HAP-1 (cell line): ENCODE data around the gene SPATA24.
"Not testable (repeated sequence)": the region's sequence is repeated elsewhere in the genome, so short reads cannot be mapped to it uniquely, and the experiment has no call there.

Experiments used
- DNase-seq, 2 experiments: peaks; one replicate each; pipeline ENCODE4 v3.0.0-alpha.2; 2016 to 2020; ENCODE audit warnings: low spot score in 2 of 2
- H3K27me3 ChIP-seq: fragments of 250-450 bp; sonication (Bioruptor Pico); 2 replicates; pipeline ENCODE4 v1.5.1; 2020; ENCODE audit warnings: low read depth, mild to moderate bottlenecking, moderate library complexity
- H3K36me3 ChIP-seq: fragments of 250-450 bp; sonication (Bioruptor Pico); replicated peaks from 2 replicates; pipeline ENCODE4 v1.5.1; 2020; ENCODE audit warnings: mild to moderate bottlenecking
- H3K4me1 ChIP-seq: fragments of 250-450 bp; sonication (Bioruptor Pico); 2 replicates; pipeline ENCODE4 v1.5.1; 2020; ENCODE audit warnings: mild to moderate bottlenecking
- H3K4me3 ChIP-seq: fragments of 250-450 bp; sonication (Bioruptor Pico); 2 replicates; pipeline ENCODE4 v1.5.1; 2020; ENCODE audit warnings: mild to moderate bottlenecking, moderate library complexity
- H3K9me3 ChIP-seq: fragments of 250-450 bp; sonication (Bioruptor Pico); 2 replicates; pipeline ENCODE4 v1.5.1; 2020; ENCODE audit warnings: mild to moderate bottlenecking, moderate library complexity
- in situ Hi-C: fragments of 300-500 bp; cut with MboI; formaldehyde crosslinking; loops from 3 replicates; pipeline ENCODE4 v1.14.3; 2020; ENCODE audit warnings: low sequenced_read_pairs, inconsistent platforms, mixed read lengths

SPATA24 gene

GRCh38 chr5:139387611-139388197, 16.2 kb downstream of the SPATA24 start:
- Histone ChIP-seq H3K4me1 (peaks cover under 1% of the 10 kb centered on the region; the same call in 1 of the 2 replicates), H3K4me3 (no peak overlapping the region), H3K27me3 (no peaks in the 10 kb centered on the region), H3K9me3 (no peaks in the 10 kb centered on the region), H3K36me3 (no peaks in the 10 kb centered on the region)
- DNase-seq, result no peak
- in situ Hi-C loops, result no loop called here

- H3K4me3 ChIP-seq, in situ Hi-C loops, H3K27me3 ChIP-seq, H3K36me3 ChIP-seq, H3K4me1 ChIP-seq, DNase-seq, H3K9me3 ChIP-seq: not testable (repeated sequence)
Measured at GRCh38 chr5:139386956-139387355, 16.9 kb downstream of the SPATA24 start.

- no peak for DNase-seq
Measured at GRCh38 chr5:139386050-139386438, 17.8 kb downstream of the SPATA24 start.

DNA sequence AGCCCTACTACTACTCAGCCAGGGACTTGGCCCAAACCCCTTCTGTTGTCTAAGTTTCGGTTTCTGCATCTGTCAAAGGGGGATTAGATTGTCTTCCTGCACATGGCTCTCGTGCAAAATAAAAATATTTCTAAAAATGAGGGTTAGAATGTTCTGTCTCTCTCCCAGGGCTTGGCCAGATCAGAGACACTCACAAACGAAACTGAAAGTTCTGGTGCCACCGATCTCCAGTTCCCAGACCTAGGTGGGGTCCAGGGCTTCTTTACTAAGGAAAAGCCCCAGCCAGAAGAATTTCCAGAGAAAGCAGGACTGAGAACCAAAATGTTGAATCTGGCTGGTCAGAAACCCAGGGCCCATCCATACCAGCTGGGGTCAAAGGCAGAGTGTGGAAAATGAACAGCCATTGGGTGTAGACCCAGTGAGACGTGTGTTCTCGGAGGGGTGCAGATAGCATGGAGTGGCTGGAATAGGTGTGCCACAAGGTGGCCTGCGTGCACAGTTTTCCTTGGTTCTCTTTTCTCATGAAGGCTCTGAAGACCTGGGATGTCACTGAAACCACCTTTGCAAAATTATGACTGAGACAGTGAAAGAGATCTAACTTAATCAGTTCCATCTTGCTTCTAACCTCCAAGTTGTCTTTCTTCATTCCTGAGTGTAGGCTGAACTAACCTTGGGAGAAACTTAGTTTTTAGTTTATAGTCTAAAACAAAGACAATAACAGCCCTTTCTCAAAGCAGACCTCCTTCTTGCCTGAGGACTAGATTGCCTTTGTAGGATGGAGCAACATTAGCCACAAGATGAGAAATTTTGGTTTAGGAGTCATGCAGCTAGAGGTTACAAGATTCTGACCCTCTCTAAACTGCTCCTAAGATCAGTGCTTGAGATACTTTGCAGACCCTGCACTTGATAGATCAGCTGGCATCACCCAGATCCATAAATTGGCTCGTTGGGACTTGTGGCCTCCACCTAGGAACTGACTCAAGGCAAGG, 18.5 kb downstream of the SPATA24 start:
- in situ Hi-C loops, result no loop called here
- no peak for DNase-seq
- Histone ChIP-seq H3K9me3 (no peaks in the 10 kb centered on the region), H3K4me3 (no peak overlapping the region), H3K27me3 (no peaks in the 10 kb centered on the region), H3K4me1 (no peaks in the 10 kb centered on the region), H3K36me3 (no peaks in the 10 kb centered on the region)

More at GRCh38 chr5:139386050-139386438, 17.8 kb downstream of the SPATA24 start:
- Histone ChIP-seq H3K4me3 (no peak overlapping the region), H3K4me1 (no peaks in the 10 kb centered on the region), H3K36me3 (no peaks in the 10 kb centered on the region), H3K27me3 (no peaks in the 10 kb centered on the region), H3K9me3 (no peaks in the 10 kb centered on the region)
- in situ Hi-C loops, result no loop called here

DNA sequence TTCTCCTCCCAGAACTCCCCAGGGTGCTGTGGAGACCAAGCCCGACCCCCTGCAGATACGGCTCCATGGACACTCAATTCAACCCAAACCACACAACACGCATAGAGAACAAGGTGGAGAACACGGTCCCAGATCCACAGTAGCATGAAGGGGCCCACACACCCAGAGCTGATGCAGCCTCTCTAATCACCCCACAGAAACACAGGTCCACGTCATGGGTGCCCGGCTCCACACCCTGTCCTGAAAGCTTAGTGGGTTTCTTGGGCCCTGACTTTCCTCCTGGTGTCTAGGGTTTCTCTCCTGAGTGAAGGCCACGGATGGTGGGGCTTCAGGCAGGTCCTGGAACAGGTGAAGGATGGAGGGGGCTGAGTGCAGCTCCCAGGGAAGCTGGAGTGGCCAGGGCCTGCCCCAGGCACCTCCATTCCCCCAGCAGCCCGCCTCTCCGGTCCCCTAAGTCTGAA, 19.3 kb downstream of the SPATA24 start:
- no peaks in the 10 kb centered on the region for H3K4me1 ChIP-seq
- H3K27me3 ChIP-seq, result no peaks in the 10 kb centered on the region
- no peaks in the 10 kb centered on the region for H3K9me3 ChIP-seq
- no peak overlapping the region for H3K4me3 ChIP-seq
- in situ Hi-C loops, result no loop called here
- no peak for DNase-seq
- no peaks in the 10 kb centered on the region for H3K36me3 ChIP-seq

- no peak for DNase-seq
- in situ Hi-C loops, result no loop called here
- H3K4me1 ChIP-seq, result no peaks in the 10 kb centered on the region
- H3K9me3 ChIP-seq, result no peaks in the 10 kb centered on the region
- no peaks in the 10 kb centered on the region for H3K27me3 ChIP-seq
- H3K36me3 ChIP-seq, result no peaks in the 10 kb centered on the region
- H3K4me3 ChIP-seq, result no peak overlapping the region
Measured at GRCh38 chr5:139383993-139384590, 19.8 kb downstream of the SPATA24 start.

DNA sequence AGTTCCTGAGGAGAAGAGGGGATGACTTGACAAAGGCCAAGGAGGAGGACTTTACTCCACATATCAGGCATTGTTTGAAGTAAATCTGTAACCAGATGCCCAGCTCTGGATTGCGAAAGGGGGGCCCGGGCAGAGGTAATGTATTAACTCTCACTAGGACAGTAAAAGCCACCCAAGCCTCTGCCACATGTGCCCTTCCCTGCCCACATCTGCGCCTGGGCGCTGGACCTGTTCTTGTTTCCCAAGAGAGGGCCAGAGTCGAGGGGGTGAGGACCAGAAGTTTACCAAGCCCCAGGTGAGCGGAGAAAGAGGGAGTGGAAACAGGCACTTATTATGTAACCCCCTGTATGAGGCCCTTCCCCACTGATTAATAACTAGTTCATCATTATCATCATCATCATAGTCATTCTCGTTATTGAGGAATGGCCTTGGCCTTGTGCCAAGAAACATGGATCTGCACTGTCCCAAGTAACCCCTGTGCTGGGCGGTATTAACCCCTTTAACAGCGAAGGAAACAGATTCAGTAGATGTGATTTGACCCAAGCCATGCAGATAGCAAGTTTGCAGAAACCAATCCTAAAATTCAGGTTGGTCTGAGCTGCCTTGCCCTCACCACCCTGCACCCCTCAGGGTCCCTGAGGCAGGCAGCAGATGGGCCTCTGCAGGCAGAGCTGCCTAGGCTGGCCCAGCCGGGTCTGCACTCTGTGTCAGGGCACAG, 20.5 kb downstream of the SPATA24 start, which contains the start of gene SLC23A1:
Gene SLC23A1, minus strand, starts transcription at position 23 of the 718 bp plus-strand sequence. CDS start 44 bp downstream, outside the sequence.
- Histone ChIP-seq H3K9me3 (no peaks in the 10 kb centered on the region), H3K27me3 (no peaks in the 10 kb centered on the region), H3K4me3 (no peak within 1 kb of the TSS), H3K36me3 (no peaks in the 10 kb centered on the region), H3K4me1 (no peaks in the 10 kb centered on the region)
- in situ Hi-C loops, result no loop called here
- DNase-seq, result no peak

GRCh38 chr5:139382807-139383206, 21.1 kb downstream of the SPATA24 start:
- no peak for DNase-seq
- H3K4me3 ChIP-seq, result no peak overlapping the region
- no peaks in the 10 kb centered on the region for H3K27me3 ChIP-seq
- no peaks in the 10 kb centered on the region for H3K36me3 ChIP-seq
- no peaks in the 10 kb centered on the region for H3K4me1 ChIP-seq
- in situ Hi-C loops, result no loop called here
- no peaks in the 10 kb centered on the region for H3K9me3 ChIP-seq

DNA sequence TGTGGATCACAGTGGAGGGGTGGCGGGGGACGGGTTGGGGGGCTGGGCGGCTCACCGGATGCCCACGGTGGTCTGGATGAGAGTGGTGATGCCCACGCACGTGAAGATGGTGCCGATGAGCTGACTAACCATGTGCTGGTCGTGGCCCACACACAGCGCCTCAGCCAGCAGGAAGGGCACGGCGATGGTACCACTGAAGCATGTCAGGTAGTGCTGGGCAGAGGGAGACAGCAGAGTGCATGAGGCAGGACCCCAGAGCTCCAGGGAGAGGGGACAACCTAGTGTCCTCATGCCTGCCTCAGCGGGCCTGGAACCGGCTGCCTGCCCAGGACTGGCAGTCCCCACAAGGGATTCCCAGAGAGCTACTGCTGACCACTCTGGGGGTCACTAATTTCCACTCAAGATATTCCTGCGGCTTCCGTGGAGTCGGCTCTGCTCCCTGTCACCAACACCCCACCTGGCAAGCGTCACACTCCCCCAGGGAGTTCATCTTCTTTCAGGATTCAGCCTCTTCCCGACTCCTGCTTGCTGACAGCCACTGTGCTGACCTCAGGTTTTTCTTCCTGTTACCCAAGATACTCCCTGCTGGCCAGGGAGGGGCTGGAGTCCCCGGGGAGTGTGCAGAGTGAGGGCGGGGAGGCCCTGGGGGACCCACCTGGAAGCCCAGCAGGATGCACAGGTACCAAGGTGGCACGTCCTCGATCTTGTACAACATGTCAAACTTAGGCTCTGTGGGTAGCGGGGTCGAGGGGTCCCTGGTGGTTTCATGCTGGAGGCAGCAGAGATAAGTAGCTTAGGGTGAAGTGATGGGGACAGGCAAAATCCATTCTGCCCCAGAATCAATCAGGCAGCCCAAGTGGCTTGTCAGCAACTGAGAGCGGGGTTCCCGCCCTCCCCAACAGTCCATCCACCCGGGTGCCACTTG, 21.8 kb downstream of the SPATA24 start:
- H3K4me3 ChIP-seq, result no peak overlapping the region
- H3K36me3 ChIP-seq, result no peaks in the 10 kb centered on the region
- no peak for DNase-seq
- H3K4me1 ChIP-seq, result no peaks in the 10 kb centered on the region
- H3K9me3 ChIP-seq, result no peaks in the 10 kb centered on the region
- in situ Hi-C loops, result no loop called here
- H3K27me3 ChIP-seq, result no peaks in the 10 kb centered on the region

GRCh38 chr5:139379626-139380449, 24.1 kb downstream of the SPATA24 start:
- no peak for DNase-seq
- in situ Hi-C loops, result no loop called here
- Histone ChIP-seq H3K4me1 (no peaks in the 10 kb centered on the region), H3K36me3 (no peaks in the 10 kb centered on the region), H3K9me3 (no peaks in the 10 kb centered on the region), H3K4me3 (no peak overlapping the region), H3K27me3 (no peaks in the 10 kb centered on the region)

- in situ Hi-C loops, result no loop called here
- Histone ChIP-seq H3K9me3 (no peaks in the 10 kb centered on the region), H3K36me3 (no peaks in the 10 kb centered on the region), H3K27me3 (no peaks in the 10 kb centered on the region), H3K4me1 (no peaks in the 10 kb centered on the region), H3K4me3 (no peak overlapping the region)
- no peak for DNase-seq
Measured at GRCh38 chr5:139378941-139379361, 24.9 kb downstream of the SPATA24 start.
